ENCODE measurements around the gene KRTAP21-3.

DNA sequence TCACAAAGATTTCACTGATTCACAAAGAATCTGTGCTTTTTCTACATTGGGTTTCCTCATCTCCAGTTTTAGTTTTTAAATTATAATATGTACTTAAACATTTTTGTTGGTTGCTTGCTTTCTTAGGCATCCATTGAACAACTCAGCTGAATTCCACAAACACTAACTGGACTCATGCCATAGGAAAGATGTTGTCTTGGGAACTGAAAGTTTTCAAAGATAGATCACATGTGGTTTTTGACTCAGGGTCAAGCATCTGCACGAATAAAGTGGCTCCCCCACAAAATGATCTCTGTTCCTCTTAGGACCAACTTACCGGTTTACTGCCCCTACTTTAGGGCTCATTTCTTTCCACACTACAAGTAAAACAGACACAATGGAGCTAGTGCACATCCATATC is 39.7 kb upstream of the KRTAP21-3 start:
- TF ChIP-seq, protein P1, sequence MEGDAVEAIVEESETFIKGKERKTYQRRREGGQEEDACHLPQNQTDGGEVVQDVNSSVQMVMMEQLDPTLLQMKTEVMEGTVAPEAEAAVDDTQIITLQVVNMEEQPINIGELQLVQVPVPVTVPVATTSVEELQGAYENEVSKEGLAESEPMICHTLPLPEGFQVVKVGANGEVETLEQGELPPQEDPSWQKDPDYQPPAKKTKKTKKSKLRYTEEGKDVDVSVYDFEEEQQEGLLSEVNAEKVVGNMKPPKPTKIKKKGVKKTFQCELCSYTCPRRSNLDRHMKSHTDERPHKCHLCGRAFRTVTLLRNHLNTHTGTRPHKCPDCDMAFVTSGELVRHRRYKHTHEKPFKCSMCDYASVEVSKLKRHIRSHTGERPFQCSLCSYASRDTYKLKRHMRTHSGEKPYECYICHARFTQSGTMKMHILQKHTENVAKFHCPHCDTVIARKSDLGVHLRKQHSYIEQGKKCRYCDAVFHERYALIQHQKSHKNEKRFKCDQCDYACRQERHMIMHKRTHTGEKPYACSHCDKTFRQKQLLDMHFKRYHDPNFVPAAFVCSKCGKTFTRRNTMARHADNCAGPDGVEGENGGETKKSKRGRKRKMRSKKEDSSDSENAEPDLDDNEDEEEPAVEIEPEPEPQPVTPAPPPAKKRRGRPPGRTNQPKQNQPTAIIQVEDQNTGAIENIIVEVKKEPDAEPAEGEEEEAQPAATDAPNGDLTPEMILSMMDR (IDR thresholded peaks at IDR 0.05) = no peak
- TF ChIP-seq ZFX (IDR thresholded peaks at IDR 0.05; ENCODE audit: borderline replicate concordance) = no peak
